CD4-positive, alpha-beta T cell treated with Interleukin-1 beta for 1 hour (primary cell): ENCODE data around the gene KCNIP1.
"Not testable (repeated sequence)": the region's sequence is repeated elsewhere in the genome, so short reads cannot be mapped to it uniquely, and the experiment has no call there.

ENCODE experiments used
- DNase-seq, 2 donors: peaks; one replicate each; pipeline ENCODE4 v3.0.0-alpha.2; 2020 to 2022

The KCNIP1 gene

DNA sequence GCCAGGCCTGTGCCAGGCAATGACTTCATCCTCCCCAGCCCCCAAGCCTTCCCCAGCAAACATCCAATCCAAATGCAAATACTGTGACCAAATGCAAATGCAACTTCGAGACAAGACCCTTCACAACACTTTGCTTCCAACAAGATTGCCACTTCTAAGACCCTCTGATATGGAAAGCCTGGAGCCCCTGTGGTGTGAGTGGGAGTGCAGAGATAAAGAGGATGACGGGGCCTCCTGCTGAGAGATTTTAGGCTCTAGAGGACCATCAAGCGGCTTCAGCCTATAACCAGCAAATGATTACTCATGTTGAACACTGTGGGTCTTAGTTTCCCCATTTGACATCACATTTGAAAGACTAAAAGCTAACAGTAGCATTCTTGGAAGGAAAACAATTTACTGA lies 233.1 kb downstream of the KCNIP1 start:
- no peak for DNase-seq

DNA sequence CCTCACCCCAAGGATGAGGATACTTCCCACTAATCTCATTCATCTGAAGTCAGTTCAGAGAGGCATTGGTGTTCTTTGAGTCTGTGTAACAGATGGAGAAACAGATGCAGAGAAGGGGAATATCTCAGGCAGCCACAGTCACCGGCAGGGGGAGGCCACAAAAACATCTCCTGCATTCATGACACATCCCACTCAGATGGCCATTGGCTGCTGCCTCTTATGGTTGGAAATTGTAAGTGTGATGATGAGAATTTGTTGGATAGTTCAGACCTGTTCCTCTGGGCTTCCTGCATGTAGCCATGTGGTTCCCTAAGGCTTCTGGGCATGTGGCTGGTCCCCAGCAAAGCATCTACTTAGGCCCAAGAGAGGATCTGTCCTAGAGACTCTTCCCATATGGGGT lies 233.8 kb downstream of the KCNIP1 start:
- DNase-seq = no peak

DNA sequence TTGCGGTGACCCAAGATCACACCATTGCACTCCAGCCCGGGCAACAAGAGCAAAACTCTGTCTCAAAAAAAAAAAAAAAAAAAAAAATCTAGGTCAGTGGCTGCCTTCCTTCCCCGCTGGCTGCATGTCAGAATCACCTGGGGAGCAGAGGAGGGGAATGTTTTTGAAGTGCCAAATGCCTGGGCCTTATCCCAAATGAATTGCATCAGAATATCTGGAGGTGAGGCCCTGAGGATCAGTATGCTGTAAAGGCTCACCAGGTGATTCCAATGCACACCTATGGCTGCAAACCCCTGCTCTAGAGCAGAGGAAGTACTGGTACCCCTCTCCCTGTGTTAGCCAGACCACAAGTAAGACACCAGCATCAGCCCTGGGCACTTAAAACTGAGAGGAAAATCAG lies 235.0 kb downstream of the KCNIP1 start:
- no peak for DNase-seq

DNA sequence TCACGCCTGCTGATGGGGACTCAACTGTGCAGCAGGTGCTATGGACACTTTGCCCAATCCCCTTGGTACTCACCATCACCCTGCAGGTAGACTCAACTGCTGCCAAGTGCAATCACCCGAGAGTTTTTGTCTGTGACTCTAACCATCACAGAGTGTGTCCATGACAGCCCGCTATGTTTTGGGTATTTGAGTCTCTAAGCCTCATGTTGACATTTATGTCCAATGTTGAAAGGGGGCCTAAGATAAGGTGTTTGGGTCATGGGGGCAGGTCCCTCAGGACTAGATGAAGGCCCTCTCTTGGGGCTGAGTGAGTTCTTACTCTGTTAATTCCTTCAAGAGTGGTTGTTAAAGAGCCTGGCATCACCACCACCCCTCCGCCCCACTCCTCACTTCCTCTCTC lies 235.6 kb downstream of the KCNIP1 start:
- DNase-seq = no peak

DNA sequence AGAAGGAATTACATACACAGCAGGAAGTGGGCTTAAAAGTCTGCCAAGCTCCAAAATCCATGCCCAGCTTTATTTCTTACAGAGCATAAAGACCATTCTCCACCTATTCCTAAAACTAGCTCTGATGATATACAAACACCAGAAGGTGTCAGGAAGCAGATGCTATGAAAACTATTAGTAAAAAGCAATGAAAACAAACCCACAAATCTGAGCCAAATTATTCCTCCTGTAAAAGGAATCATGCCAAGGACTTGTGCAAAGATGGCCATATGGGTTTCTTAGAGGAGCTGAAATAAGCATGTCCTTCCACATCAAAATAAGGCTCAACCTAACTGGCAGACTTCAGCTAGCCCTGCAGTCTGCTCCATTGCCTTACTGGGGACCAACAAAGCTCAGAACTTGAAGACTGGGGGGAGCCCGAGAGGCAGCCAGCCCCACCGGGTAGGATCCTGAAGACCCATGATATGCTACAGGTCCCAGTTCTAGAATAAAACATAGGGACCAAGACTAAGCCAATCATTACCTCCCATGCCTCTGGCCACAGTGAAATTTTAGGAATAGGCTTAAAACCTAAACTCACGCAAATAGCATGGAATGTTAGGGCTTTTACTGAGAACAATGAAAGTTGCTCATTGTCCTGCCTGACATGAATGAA lies 236.9 kb downstream of the KCNIP1 start:
- DNase-seq = no peak

DNA sequence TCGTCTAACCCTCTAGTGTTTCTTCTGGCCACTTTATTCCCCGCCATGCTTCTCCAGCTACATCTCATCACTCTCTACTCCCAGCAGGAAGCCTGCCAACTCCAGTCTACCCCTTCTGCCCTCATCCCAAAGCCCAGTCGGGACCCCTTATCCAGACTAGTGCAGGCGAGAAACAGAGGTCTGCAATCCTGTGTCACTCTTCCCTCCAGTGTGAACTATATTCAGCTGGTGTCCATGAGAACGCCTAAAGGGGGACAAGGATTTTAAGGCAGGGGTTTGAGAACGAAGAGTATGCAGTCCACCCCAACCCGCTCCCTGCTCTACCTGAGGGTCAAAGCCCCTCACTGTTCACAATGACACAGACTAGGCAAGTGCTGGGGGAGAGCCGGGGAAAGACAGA lies 238.0 kb downstream of the KCNIP1 start:
- no peak for DNase-seq

DNA sequence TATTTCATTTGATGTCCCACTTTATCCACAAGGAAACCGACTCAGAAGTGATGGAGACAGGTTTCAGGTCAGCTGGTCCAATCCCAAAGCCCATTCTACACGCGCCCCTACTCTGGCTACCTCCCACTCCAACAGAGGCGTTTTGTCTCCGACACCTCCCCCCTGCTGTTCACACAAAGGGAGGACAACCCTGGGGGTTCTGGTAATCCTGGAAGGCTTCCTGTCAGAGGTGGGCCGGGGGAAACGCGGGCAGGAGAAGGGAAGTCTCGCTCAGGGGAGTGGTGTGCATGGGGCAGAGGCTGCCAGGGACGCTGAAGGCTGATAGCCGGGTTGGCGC lies 240.0 kb downstream of the KCNIP1 start:
- DNase-seq = no peak

DNA sequence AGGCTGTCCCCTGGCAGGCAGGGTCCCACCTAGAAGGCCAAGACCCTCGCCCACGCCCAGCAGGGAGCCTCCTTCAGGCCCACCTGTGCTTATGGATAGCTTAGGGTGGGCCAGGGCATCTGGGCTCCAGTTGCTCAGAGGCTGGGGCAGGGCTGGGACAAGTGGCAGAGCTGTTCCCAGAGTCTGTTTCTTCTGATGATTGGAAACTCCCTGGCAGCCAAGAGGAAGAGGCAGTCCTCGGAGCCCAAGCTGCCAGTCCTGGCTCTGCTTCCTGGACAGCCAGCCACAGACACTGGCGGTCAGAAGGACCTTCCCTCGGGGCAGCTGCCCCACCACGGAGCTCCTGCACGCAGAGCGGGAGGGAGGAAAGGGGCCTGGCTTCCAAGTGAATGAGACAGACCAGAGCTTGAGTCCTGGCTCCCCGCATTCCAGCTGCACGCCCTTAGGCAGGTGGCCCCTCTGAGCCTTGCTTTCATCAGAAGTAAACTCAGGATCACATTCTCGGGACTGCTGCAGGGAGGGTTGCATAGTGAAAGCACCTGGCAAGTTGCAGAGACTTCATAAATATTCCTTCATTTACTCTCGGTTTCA lies 241.8 kb downstream of the KCNIP1 start:
- DNase-seq = no peak

DNA sequence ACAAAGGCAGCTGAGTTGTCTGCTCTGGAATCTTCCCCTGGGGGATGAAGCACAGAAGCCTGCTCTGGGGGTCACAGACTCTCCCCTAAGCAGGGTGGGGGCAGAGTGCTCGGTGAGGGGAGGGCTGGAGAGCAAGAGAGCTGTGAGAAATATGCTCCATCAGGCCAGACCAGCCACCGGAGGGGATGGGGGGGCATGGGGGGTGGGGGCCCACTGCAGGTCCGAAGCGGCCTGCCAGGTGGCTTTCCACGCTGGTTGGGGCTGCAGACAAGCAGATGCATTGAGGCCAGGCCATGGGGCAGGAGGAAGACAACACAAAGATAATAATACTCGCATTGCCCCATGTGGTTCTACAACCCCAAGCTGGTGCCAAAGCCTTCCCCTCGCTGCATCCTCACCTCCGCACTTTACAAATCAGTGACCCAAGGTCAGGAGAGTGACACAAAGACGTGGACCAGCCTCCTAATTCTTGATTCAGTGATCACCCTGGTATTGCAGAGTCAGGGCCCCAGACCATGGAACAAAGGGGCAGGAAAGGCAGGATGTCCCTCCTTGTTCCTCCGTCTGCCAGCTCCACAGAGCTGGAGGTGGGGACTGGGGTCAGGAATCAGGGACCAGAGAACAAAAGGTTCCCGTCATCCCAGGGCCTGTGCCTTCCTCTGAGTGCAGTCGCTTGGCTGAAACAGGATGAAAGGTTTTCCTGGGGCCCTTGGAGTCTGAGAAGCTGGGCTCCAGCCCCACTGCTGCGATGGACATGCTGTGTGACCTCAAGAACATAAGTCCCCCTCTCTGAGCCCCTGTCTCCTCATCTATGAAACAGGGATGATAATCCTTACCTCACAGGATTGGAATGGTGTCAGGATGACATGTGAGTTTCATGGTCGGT lies 242.5 kb downstream of the KCNIP1 start:
- no peak for DNase-seq

DNA sequence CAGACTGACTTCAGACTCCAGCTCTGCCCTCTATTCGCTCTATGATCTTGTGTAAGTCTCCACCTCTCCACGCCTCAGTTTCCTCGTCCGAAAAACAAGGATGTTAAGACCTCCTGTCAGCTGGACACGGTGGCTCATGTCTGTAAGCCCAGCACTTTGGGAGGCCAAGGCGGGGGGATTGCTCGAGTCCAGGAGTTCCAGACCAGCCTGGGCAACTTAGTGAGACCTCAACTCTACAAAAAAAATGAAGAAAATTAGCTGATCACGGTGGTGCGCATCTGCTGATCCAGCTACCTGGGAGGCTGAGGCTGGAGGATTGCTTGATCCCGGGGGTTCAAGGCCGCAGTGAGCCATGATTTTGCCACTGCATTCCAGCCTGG lies 243.1 kb downstream of the KCNIP1 start:
- DNase-seq = no peak

DNA sequence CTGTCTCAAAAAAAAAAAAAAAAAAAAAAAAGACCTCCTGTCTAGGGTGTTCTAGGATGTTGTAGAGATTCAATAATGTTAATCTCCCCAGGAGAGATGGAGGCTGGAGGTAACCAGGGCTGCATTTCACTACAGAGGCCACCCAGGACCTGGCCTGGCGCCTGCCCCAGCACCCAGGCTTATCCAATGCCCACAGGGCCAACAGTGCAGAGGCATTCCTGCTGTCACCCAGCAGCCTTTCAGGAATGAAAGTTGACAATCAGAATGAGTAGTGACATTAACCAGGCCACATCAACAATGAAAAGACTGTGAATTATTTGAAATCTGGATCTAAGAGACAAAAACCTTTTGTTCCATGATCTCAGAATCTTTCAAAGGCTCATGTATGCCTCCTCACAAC lies 243.5 kb downstream of the KCNIP1 start:
- DNase-seq = no peak

DNA sequence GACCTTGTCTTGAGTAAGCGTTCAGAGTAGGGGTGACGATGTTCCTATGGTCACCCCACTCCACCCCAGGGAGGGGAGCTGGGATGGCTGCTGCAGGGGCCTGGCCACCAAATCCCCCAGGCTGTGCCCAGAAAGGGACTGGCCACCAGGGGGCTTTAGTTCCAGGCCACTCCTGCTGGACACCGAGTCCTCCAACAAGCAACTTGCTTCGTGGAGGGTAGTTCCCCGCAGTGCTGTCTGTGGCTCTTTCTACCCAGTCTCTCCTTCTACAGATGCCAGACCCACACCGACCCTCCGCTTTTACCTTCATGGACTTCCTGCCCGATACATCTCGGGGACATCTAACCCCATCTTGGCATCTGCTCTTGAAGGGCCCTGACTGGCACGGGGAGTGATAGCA lies 244.0 kb downstream of the KCNIP1 start:
- no peak for DNase-seq

DNA sequence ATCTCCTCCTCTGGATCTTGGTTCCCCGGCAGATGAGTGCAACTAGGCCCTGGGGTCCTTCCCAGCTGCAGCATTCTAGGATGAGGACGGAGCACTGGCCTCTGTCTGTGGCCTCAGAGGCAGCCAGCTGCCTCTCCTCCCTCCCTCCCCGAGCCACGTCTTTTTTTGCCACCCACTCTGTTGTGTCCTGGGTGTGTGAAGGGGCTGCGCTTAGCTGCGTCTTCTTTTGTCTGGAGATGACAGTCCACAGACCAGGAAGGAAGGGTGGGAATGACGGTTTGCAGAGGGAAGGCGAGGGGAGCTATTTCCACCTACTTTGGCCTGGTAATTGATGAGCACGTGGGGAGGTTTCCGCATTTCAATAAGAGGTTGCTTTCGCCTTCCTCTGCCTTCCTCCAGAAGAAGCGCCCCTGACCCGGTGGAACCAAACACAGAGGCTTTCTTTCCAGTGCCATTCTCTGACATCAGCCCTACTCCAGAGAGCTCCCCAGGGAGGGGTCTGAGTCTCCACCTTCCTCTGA lies 245.2 kb downstream of the KCNIP1 start:
- DNase-seq = no peak

DNA sequence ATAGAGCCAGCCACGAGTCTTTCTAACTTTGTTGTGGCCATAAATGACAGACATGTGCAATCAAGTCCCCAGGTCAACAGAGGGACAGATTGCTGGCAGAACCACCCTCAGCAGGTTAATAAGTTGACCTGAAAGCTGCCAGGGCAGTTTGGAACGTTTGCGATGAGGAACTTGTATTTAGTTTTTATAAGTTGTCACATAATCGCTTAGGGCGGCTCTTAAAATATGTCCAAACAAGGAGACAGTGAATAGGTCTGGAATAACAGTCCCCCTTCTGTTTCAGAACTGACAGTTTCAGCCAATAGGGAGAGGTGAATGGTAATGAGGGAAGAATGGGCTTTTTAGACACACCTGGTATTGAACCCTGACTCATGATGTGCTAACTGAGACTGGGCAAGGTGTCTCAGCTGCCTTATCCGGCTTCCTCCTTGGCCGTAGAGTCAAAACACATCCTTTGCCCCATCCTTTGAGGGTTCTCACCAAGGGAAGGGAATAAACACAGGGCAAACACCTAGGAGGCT lies 246.2 kb downstream of the KCNIP1 start:
- no peak for DNase-seq

DNA sequence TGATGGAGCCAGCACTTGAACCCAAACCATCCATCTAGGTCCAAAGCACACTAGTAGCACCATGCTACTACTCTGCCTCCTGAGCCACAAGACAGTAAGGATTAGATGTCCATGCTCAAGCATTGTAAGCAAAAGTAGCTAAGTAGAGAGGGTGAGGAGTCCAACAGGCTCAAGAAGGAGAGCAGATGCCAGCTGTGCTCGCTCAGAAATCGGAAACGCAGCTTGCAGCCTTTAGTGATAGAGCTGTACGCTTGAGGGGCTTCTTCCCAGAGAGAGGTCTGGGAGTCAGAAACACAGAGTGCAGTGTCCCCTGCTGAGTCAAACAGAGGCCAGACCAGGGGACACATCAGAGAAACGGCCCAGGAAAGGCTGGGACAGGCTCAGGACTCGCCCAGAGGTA lies 247.0 kb downstream of the KCNIP1 start:
- DNase-seq = no peak

DNA sequence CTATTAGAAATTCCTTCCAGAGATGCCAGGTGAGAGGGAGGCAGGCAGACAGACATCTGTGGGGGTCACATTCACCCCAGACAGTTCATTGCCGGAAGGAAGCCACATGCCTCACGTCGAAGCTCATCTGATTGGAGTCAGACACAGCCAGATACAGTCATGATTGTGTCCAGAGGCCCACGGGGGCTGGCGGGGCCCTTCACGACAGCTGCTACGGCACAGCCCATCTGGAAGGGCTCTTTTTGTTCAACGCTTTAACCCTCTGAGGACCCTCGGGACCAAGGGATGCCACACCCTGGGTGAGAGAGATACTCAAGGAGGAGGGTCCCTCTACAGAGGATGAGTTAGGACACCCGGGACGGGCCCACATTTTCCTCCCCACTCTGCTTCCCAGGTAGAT lies 247.8 kb downstream of the KCNIP1 start:
- no peak for DNase-seq

DNA sequence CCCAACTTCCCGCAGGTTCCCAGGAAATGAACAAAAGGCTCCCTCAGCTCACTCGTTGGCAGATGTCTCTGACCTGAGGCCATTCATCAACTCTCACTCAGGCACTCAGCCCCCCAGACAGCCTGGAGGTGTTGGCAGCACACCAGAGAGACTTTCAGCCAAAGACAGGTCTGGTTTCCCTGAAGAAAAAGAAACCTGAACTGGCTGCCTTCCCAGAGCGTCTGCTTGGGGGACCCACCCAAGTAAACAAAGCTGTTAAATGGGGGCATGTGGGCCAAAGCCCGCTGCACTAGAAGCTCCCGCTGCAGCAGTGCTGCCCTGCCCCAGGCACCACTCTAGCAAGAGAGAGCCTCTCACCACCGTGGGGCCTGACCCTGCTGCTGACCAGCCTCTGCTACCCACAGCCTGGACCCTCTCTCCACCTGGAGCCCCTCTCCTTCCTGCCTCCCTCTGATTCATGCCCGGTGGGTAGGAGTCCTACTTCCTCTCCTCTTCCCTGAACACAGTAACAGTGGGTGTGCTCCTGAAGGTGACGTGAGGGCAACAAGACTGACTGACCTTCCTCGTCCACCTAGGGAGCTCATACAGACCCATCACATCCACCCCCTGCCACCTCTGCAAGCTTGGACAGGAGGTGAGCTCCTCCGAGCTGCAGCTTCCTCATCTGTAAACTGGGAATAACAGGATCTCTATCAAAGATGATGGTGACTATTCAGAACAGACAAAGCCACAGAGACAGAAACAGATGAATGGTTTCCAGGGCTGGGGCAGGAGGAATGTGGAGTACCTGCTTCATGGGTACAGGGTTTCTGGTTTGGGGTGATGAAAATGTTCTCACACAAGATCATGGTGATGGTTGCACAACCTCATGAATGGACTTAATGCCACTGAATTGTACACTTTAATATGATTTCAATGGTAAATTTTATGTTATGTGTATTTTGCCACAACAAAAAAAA lies 248.7 kb downstream of the KCNIP1 start:
- DNase-seq = no peak

DNA sequence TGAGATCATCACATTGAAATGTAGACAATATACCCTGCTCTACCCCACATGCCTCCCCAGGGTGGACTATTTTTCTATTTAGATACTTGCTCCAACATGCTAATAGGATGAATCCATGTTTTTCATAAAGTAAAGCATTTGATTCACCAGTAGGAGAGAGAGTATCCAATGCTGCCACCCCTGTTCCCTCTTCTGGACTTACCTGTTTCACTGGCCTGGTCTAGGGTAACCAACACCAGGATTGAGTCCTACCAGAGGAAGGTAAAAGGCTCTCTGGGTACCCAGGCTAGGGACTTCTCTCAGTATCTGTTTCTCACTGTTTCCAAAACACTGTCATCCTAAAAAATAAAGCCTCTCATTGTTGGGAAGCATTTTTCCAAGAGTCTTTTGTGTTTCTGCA lies 249.5 kb downstream of the KCNIP1 start:
- no peak for DNase-seq

DNA sequence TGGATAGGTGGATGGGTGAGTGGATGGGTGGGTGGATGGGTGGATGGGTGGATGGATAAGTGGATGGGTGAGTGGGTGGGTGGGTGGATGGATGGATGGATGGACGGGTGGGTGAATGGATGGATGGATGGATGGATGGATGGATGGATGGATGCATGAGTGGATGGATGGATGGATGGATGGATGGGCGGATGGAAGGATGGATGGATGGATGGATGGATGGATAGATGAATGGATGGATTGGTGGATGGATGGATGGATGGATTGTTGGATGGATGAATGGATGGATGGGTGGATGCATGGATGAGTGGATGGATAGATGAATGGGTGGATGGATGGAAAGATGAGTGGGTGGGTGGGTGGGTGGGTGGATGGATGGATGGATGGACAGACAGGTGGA lies 250.7 kb downstream of the KCNIP1 start:
- not testable (repeated sequence) for DNase-seq

DNA sequence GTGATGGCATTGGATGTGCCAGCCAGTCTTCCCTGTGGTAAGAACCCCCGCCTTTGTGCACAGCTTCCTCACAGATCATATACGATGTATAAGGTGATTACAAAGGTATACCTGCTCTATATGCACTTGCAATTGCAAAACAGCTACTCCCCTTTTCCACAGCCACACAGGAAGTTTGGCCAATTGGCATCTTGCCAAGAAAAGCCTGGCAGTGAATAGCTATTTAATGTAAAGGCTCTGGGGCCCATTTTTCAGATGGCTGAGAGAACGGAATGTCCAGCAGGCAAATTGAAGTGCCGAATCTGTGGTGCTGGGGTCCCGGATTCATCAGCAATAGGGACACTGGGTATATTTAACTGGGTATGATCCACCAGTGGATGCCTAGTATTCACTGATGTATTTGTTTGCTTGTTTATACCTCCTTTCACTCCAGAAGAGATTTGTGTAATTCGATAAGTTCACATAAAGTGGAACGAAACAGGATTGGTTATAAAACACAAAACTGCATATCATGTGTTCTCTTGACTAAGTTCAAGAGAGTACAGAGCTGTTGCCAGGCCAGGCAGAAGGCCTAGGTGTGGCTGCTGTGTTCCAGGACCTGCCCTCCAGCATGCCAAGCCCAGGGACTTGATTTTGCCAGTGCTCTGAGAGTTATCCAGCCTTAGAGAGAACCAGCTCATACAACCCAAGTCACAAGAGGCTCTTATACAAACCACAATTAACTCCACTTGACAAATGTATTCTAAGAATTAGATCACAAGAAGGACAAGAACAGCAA lies 252.0 kb downstream of the KCNIP1 start:
- DNase-seq = no peak

DNA sequence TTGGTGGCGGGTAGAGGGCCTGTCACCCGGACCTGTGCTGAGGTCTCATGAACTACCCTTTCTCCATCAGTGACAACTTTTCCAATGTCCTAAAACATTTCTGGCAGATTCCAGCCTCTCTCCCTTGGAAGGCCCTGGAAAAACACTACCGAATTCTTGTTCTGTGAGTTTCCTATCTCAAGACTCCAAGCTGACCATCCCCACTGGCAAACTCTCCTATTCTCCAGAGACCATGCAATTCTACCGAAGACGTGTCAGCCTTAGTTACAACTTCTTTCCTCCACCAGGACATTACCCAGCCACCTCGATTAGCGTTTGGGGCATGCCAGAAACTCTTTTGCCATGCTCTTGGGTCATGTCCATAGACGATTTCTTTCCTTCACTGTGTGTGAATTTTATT lies 252.9 kb downstream of the KCNIP1 start:
- no peak for DNase-seq

DNA sequence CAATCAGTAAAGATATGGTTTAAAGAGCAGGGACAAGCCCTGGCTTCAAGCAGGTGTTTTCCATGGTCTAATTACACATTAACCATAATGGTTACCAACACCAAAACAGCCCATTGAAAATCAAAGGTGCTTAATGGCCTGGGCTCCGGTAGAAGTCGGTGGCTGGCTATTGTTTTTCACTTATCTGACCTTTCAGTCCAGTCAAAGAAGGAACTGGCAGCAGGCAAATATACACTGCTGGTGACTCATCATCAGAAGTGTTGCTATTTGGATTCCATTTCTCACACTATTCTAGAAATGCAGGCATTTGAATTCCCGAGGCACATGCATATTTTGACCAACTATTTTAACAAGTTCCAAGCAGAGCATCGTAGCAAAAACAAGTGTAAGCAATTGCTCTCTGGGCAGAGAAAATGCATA lies 253.4 kb downstream of the KCNIP1 start:
- no peak for DNase-seq
